GM18951 (cell line): Measurements from ENCODE around the gene HIVEP3.

Experiments used
- POLR2A ChIP-seq: IDR thresholded peaks from 4 replicates; pipeline ENCODE4 v1.6.1; 2011; ENCODE audit warnings: mild to moderate bottlenecking; ENCODE audit not compliant: insufficient read length, insufficient read depth; ENCODE audit errors: extremely low read depth
- in situ Hi-C: fragments of 300-500 bp; cut with MboI; formaldehyde crosslinking; loops from one replicate; pipeline ENCODE4 v1.12.0; 2022; ENCODE audit warnings: low sequenced_read_pairs, mixed read lengths, inconsistent platforms; ENCODE audit not compliant: unreplicated experiment

Gene HIVEP3

GRCh38 chr1:41583658-41584547 lies 334.8 kb downstream of the HIVEP3 start:
- in situ Hi-C loops = no loop called here
- TF ChIP-seq POLR2A = no peak

GRCh38 chr1:41582851-41583657 lies 335.7 kb downstream of the HIVEP3 start:
- TF ChIP-seq POLR2A = no peak
- in situ Hi-C loops = no loop called here

DNA sequence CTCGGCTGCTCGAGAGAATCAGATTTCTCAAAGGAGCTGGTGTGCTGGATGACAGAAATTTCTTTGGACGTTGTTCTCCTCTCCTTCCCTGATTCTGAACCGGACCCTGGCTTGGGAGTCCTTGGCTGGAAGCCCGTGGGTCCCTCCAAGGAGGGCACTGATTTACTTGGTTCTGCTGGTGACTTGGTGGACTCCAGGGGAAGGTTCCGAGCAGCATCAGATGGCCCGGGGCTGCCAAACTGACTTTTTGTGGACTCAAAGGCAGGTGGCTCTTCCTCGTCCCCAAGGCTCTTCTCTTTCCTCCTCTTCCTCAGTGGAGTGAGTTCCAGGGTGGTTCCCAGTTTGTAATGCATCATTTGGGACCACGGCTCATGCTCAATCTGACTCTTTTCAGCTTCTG lies 336.4 kb downstream of the HIVEP3 start:
- in situ Hi-C loops = no loop called here

GRCh38 chr1:41582004-41582325 lies 336.8 kb downstream of the HIVEP3 start:
- in situ Hi-C loops = no loop called here

More for the DNA sequence above, 336.4 kb downstream of the HIVEP3 start:
- no peak for TF ChIP-seq POLR2A

GRCh38 chr1:41581216-41582003 lies 337.3 kb downstream of the HIVEP3 start:
- TF ChIP-seq POLR2A = no peak
- in situ Hi-C loops = no loop called here

More at GRCh38 chr1:41582004-41582325, 336.8 kb downstream of the HIVEP3 start:
- no peak for TF ChIP-seq POLR2A

- in situ Hi-C loops = no loop called here
- TF ChIP-seq POLR2A = no peak
These were observed 338.1 kb downstream of the HIVEP3 start for GRCh38 chr1:41580520-41581172.

DNA sequence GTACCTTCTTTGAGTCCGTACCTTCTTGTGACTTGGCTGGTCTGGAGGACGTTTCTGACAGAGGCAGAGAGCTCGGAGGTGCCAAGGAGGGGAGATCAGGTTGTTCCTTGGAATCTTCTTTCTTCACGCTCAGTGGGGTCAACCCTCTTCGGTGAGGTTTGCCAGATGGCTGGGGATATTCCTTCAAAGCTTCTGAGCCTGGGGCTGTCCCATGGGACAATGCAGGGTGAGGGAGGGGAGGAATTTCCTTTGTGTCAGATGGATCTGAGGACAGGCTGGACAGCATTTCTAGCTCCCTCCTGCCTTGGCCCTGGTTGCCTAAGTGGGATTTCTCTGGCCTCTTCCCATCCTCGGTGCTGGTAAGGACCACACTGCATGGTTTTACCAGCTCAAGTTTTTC lies 338.7 kb downstream of the HIVEP3 start:
- TF ChIP-seq POLR2A = no peak
- in situ Hi-C loops = no loop called here

GRCh38 chr1:41578712-41579335 lies 339.9 kb downstream of the HIVEP3 start:
- in situ Hi-C loops = no loop called here
- no peak for TF ChIP-seq POLR2A

- TF ChIP-seq POLR2A = no peak
- in situ Hi-C loops = no loop called here
These were observed 342.1 kb downstream of the HIVEP3 start for GRCh38 chr1:41576620-41577019.

DNA sequence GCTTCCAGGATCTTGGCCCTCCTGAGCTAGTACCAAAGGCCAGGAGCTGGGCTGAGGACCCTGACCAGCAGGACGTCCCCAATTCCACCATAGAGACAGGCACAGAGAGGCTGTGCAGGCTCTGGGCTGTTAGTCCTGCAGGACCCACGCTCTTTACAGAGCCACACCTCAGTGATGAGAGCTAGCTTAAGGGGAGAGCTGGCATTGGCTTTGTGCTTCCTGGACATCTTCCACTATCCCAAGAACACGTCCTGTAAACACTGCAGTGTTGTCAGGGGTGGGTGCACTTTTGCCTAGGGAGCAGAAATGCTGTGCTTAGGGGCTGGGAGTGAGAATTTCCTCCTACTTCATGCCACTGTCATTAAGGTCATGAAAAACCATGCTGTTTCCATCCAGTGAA lies 342.5 kb downstream of the HIVEP3 start:
- in situ Hi-C loops = no loop called here
- TF ChIP-seq POLR2A = no peak

DNA sequence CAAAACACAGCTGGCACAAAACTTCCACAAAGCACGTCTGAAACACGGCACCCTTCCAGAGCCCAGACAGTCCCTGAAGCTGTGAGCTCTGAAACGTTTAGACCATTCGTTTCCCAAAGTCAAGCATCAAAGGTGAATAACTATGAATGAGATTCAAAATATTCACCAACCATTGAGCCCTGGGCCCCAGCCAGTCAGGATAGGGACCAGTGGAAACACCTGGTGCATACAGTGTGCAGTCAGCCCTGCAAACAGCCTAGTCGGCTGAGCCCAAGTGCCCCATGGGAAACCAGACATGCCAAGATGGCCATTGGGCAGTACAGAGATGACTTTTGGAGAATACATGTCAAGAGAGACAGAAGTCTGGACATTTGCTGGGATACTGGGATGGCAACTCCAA lies 343.9 kb downstream of the HIVEP3 start:
- in situ Hi-C loops = loop anchor here (25.0 kb wide), 1 partner anchor 562 kb away; no protein-coding TSS in a partner anchor
- TF ChIP-seq POLR2A = no peak
